Measurements from ENCODE around the gene CECR2.

The CECR2 gene

DNA sequence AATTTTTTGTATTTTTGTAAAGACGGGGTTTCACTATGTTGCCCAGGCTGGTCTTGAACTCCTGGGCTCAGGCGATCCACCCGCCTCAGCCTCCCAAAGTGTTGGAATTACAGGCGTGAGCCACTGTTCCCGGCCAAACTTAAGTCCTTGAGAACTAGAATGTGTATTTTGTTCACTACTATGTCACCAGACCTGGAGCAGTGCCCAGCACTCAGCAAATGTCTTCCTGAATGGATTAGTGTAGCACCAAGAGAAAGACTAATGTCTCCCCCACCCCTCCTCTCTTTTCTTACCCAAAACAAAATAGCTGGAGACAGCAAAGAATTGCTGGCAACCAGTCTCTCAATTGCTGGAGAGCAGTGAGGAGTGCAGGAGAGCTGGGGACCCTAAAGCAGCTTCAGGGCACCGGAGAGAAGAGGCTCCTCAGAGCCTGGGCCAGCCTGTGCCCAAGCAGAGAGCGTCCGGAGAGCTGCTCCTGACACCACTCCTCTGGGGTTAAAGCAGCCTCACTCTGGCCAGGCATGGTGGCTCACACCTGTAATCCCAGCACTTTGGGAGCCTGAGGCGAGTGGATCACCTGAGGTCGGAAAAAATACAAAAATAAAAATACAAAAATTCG lies 209.0 kb downstream of the CECR2 start:
- DNase-seq: no peak

- no peak for DNase-seq
Measured at GRCh38 chr22:17579535-17579981, 210.3 kb downstream of the CECR2 start.

GRCh38 chr22:17580441-17581031 lies 211.3 kb downstream of the CECR2 start:
- DNase-seq: no peak

DNA sequence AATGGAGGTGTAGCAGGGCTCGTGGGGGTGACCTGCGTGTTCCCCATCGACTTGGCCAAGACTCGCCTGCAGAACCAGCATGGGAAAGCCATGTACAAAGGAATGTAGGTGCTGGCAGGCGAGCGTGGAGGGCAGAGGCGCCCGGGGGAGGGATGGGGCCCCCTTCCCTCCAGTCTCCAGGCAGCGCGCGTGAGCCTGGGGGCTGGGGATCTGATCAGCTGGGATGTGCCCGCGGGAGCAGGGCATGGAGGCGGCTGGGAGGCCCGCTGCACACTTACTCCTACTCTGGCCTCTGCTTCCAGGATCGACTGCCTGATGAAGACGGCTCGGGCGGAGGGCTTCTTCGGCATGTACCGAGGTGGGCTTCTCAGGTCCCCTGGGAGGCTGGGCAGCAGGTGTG lies 211.8 kb downstream of the CECR2 start:
- DNase-seq: no peak

DNA sequence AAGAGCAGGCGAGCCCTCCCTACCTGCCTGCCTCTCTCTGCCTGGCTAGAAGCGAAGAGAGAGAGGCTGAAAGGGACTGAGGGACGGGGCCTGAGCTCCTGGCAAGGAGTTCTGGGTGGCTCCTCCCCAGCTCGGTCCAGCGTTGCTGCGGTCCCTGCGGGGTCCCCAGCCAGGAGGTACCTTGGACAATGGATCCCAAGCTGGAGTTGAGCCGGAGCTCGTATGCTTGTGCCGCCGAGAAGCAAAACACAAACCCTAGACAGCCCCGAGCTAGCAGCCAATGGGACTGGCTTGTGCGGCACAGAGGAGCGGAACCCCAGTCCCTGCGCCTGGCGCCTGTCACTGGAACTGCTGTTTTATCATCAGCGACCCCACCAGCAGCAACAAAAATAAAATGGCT lies 212.4 kb downstream of the CECR2 start:
- no peak for DNase-seq

DNA sequence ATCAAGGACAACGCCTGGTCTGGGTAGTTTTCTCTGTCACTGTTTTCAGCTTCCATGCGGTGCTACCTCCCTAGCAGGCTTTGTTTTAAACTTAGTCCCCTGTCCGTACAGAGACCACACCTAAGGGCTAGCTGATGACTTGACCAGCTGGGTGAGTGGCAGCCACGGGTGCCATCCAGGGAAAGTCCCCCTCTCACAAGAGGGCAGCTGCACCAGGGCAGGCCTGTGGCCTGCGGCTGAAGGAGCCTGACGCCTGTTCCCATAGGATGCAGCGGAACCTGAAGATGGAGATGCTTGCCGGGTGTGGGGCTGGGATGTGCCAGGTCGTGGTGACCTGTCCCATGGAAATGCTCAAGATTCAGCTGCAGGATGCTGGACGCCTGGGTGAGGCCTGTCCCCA lies 213.9 kb downstream of the CECR2 start:
- no peak for DNase-seq

GRCh38 chr22:17586831-17587440 lies 217.7 kb downstream of the CECR2 start:
- DNase-seq: no peak

DNA sequence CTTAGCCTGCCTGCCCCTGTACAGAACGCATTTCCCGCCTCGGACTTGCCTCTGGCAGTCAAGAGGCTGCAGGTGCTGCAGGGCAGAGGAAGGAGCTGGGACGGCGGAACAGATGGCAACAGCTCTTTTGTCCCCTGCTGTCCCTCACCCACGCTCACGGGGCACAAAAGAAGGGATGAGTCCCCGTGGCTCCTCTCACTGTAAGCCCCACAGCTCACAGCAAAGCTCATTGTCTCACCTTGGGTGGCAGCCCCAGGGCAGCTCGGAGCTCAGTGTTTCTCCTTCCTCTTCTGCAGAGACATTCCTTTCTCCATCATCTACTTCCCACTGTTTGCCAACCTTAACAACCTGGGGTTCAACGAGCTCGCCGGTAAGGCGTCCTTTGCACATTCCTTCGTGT lies 218.4 kb downstream of the CECR2 start:
- no peak for DNase-seq

GRCh38 chr22:17588606-17589005 lies 219.3 kb downstream of the CECR2 start:
- DNase-seq: no peak

DNA sequence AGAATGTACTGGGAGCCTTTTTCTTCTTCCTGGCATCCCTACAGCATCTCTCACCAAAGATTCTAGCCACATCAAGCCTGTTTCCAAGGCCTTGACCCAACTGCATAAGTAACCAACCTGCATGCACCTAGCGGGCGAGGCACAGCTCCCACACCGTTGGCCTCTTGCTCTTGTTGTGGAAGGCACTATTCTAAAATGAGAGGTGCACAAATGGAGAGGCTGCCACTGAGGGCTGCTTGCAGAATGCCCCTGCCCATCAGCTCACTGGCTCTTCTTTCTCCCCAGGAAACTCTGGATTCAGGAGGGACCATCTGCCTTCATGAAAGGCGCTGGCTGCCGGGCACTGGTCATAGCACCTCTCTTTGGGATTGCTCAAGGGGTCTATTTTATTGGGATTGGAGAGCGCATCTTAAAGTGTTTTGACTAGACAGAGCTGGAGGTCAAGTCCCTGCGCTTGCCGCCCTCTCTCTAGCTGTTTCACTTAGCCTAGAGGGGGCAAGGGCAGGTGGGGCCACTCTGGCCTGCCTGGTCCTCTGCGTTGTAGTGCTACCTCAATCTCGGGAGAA lies 220.6 kb downstream of the CECR2 start:
- DNase-seq: no peak

DNA sequence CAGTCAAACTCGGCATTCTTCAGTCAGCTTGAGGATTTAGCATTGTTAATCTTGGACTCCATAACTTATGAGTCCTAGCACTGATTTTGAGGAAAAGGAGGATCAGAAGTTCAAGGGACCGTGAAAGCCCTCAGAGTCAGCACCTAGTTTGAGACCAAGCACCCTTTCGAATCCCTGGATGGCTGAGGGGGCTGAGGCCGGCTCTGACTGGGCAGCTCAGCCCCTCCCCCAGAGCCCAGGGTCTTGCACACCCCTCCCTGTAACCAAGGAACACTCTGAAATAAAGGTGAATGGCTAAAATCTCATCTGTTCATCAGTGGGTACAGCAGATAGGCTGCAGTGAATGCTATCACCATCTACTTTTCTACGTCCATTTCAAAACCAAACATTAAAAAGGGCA lies 221.3 kb downstream of the CECR2 start:
- no peak for DNase-seq

GRCh38 chr22:17592201-17592600 lies 222.9 kb downstream of the CECR2 start:
- no peak for DNase-seq

GRCh38 chr22:17596226-17596625 lies 227.0 kb downstream of the CECR2 start:
- no peak for DNase-seq

DNA sequence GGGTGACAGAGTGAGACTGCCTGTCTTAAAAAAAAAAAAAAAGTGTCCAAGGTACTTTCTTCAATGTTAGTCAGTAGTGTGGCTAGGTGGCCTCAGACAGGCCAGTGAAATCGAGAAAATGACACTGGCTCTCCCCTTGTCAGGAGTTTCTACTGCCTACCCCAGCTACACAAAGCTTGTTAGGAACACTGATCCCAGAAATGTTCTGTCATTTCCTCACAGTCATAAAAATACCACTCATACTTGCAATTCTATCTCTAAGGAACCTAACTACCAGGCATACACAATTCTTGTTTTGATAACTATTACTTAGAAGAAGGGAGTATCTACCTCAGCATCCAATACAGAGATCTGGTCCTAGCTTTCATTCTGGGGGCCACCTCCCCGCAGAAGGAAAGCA lies 228.0 kb downstream of the CECR2 start:
- no peak for DNase-seq

GRCh38 chr22:17598318-17598717 lies 229.1 kb downstream of the CECR2 start:
- DNase-seq: no peak

- DNase-seq: no peak
Measured at GRCh38 chr22:17601031-17601430, 231.8 kb downstream of the CECR2 start.

DNA sequence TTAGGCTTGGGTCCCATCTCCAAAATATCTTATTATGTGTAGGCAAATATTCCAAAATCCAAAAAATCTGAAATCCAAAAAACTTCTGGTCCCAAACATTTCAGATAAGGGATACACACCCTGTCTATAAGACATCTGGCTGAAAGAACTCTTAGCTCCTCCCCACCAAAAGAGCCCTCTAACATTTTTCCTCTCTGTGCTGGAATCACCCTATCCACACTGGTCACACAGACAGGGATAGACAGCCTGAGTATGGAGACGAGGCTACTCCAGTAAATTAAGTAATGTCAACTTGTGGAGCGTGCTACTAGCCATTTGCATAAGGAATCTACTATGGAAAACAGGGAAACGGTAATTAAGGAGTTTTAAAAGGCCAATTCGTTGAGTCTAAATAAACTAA lies 234.4 kb downstream of the CECR2 start:
- DNase-seq: no peak

DNA sequence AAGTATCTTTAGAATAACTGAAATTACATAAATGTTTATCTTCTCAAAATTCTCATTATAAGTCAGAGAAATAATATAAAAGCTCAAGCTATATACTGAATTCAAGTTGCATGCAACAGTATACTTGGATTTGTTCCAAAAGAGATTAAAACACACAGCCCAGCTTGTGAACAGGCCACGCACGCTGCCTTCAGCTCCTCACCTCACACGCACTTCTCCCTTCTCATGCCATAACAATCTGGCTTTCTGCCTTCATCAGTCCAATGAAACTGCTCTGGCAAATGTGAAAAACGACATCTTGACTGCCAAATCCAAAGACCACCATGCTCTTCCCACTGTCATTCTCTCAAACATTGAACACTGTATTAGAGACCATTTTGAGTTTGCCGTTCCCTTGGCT lies 237.2 kb downstream of the CECR2 start:
- DNase-seq: no peak
